Right atrium auricular region (tissue), 2 donors: ENCODE results near the gene ACACB. TPM values are rescaled to one million over a fixed set of nuclear protein-coding genes. Genes with fewer than 3 reads are reported as not detected.

ENCODE experiments used
- DNase-seq: peaks from one replicate; pipeline ENCODE4 v3.0.0-alpha.2; 2019; ENCODE audit warnings: low spot score
- H3K27ac ChIP-seq, 2 donors: fragments of 200-600 bp; sonication (generic); 1 replicate in 1 of 2; 2 replicates in 1 of 2; pipeline ENCODE4 v1.5.1; 2016 to 2019
- H3K27me3 ChIP-seq, 2 donors: fragments of 200-600 bp; sonication (generic); one replicate each; pipeline versions ENCODE4 v1.5.1 to v1.6.0; 2017 to 2019
- H3K36me3 ChIP-seq: fragments of 200-600 bp; sonication (generic); one replicate; pipeline ENCODE4 v1.5.1; 2016
- H3K4me1 ChIP-seq, 2 donors: fragments of 200-600 bp; sonication (generic); one replicate each; pipeline versions ENCODE4 v1.5.1 to v1.6.0; 2017 to 2019
- H3K4me3 ChIP-seq, 2 donors: fragments of 200-600 bp; sonication (generic); 1 replicate in 1 of 2; 2 replicates in 1 of 2; pipeline ENCODE4 v1.5.1; 2017 to 2019; ENCODE audit warnings: mild to moderate bottlenecking in 1 of 2, moderate library complexity in 1 of 2
- H3K9me3 ChIP-seq, 2 donors: fragments of 200-600 bp; sonication (generic); one replicate each; pipeline ENCODE4 v1.5.1; 2019
- total RNA-seq, 2 donors: library from RNA; depleted of rRNA; stranded (reverse); fragments of >200 nt; gene quantifications; one replicate each; pipeline ENCODE4 v1.1.0, GENCODE V29; 2016
- TF ChIP-seq, protein P1 (sequence below), 2 donors: fragments of 200-600 bp; sonication (generic); IDR thresholded peaks; one replicate each; pipeline ENCODE4 v1.5.1; 2019; ENCODE audit warnings: antibody characterized with exemption in 2 of 2

Gene ACACB
- total RNA-seq, 2 donors from 2014 or later = 76.8 to 104 TPM

GRCh38 chr12:109281452-109281851 is 165.1 kb downstream of the ACACB start:
- TF ChIP-seq, protein P1, sequence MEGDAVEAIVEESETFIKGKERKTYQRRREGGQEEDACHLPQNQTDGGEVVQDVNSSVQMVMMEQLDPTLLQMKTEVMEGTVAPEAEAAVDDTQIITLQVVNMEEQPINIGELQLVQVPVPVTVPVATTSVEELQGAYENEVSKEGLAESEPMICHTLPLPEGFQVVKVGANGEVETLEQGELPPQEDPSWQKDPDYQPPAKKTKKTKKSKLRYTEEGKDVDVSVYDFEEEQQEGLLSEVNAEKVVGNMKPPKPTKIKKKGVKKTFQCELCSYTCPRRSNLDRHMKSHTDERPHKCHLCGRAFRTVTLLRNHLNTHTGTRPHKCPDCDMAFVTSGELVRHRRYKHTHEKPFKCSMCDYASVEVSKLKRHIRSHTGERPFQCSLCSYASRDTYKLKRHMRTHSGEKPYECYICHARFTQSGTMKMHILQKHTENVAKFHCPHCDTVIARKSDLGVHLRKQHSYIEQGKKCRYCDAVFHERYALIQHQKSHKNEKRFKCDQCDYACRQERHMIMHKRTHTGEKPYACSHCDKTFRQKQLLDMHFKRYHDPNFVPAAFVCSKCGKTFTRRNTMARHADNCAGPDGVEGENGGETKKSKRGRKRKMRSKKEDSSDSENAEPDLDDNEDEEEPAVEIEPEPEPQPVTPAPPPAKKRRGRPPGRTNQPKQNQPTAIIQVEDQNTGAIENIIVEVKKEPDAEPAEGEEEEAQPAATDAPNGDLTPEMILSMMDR (IDR thresholded peaks at IDR 0.05) = no peak
- DNase-seq = no peak

GRCh38 chr12:109284392-109284791 is 168.0 kb downstream of the ACACB start:
- Histone ChIP-seq H3K9me3 (no peaks in the 10 kb centered on the region), H3K4me1 (no peaks in the 10 kb centered on the region), H3K36me3 (no peaks in the 10 kb centered on the region), H3K4me3 (no peak overlapping the region), H3K27ac (no peak overlapping the region), H3K27me3 (no peaks in the 10 kb centered on the region)
- TF ChIP-seq, protein P1 (IDR thresholded peaks at IDR 0.05) = no peak
- DNase-seq = no peak

More at GRCh38 chr12:109281452-109281851, 165.1 kb downstream of the ACACB start:
- peaks cover 0 to 8% of the 10 kb centered on the region in 2 donors for H3K4me1 ChIP-seq
- no peaks in the 10 kb centered on the region for H3K36me3 ChIP-seq
- no peaks in the 10 kb centered on the region for H3K9me3 ChIP-seq
- no peak overlapping the region for H3K4me3 ChIP-seq
- no peak overlapping the region for H3K27ac ChIP-seq
- no peaks in the 10 kb centered on the region for H3K27me3 ChIP-seq

GRCh38 chr12:109286252-109286651 is 169.9 kb downstream of the ACACB start:
- no peak for DNase-seq
- peaks cover 0 to 5% of the 10 kb centered on the region in 2 donors for H3K4me1 ChIP-seq
- H3K9me3 ChIP-seq = no peaks in the 10 kb centered on the region
- no peaks in the 10 kb centered on the region for H3K36me3 ChIP-seq
- H3K27ac ChIP-seq = no peak overlapping the region
- no peaks in the 10 kb centered on the region for H3K27me3 ChIP-seq
- TF ChIP-seq, protein P1 (IDR thresholded peaks at IDR 0.05) = no peak
- no peak overlapping the region for H3K4me3 ChIP-seq

DNA sequence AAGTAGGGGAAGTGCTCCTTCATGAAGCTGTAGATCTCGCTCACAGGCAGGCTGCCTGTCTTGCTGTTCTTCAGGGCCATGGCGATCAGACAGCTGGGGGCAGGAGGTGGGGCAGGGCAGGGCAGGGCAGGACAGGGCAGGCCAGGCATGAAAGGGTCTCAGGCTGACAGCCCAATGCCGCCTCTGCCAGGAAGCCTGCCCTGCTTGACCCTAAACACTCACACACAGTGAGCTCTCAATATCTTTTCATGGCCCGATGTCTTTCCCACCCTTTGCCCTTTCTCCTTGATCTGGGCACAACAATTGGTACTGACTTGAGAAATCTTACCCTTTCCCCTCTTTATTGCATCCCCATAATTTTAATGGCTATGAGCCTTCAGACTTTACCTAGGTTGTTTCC is 170.3 kb downstream of the ACACB start:
- no peaks in the 10 kb centered on the region for H3K27me3 ChIP-seq
- DNase-seq = no peak
- H3K4me1 ChIP-seq = peaks cover 0 to 6% of the 10 kb centered on the region in 2 donors
- H3K9me3 ChIP-seq = no peaks in the 10 kb centered on the region
- no peaks in the 10 kb centered on the region for H3K36me3 ChIP-seq
- no peak overlapping the region for H3K27ac ChIP-seq
- TF ChIP-seq, protein P1 (IDR thresholded peaks at IDR 0.05) = no peak
- no peak overlapping the region for H3K4me3 ChIP-seq

DNA sequence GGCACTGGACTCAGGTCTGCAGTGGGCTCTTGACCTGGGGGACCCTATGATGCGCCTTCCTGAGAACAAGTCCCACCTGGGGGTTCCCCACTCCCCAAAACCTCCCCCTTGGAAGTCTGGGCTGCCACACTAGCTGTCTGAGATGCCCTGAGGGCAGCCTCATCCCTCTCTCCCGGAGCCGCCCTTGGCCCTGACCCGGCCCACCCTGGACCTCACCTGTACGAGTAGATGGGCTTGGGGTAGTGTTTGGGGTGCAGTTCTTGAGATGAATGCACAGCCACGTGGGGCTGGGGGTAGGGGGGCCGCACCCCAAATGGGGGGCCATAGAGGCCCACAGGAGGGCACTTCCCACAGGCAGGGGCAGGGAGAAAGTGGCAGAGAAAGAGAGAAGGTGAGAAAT is 170.8 kb downstream of the ACACB start:
- TF ChIP-seq, protein P1 (IDR thresholded peaks at IDR 0.05) = no peak
- Histone ChIP-seq H3K27ac (no peak overlapping the region), H3K4me1 (peaks cover 0 to 11% of the 10 kb centered on the region in 2 donors), H3K9me3 (no peaks in the 10 kb centered on the region), H3K4me3 (no peak overlapping the region), H3K27me3 (no peaks in the 10 kb centered on the region), H3K36me3 (no peaks in the 10 kb centered on the region)
- DNase-seq = no peak

DNA sequence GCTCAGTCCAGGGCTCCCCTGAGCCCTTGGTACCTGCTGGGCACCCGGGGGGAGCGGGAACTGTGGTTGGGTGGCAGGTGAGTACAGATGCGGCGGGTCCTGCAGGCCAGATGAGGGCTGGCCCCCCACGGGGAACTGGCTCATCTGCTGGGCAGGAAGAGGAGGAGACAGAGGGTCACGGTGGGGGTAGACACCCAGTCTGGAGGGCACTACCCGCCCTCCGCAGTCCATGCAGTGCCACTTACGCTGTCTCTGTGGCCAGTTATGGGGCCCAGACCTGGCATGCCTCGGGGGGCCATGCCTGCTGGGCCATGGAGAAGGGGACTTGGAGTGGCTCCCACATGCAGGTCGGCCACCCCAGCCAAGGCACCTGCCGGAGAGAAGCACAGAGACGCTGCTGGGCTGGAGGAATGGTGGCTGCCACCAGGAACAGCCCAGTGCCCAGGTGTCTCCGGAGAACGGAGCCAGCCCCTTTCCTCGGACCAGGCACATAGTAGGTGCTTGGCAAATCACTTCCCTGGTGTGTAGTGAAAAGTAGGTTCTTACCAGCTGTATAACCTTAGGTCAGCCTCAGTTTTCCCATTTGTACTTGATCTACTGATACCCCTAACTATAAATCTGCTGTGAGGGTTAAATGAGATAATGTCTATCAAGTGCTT is 171.6 kb downstream of the ACACB start:
- DNase-seq = no peak
- H3K4me3 ChIP-seq = no peak overlapping the region
- H3K27me3 ChIP-seq = no peaks in the 10 kb centered on the region
- TF ChIP-seq, protein P1 (IDR thresholded peaks at IDR 0.05) = no peak
- peaks cover 0 to 12% of the 10 kb centered on the region in 2 donors for H3K4me1 ChIP-seq
- no peaks in the 10 kb centered on the region for H3K36me3 ChIP-seq
- no peak overlapping the region for H3K27ac ChIP-seq
- no peaks in the 10 kb centered on the region for H3K9me3 ChIP-seq
